HEK293T (cell line): ENCODE measurements around the gene MLNR.

Experiments
- BHLHE40 ChIP-seq: fragments of 450-650 bp; IDR thresholded peaks from 2 replicates; pipeline ENCODE4 v1.6.1; 2016; ENCODE audit warnings: mild to moderate bottlenecking, moderate library complexity, borderline replicate concordance
- CTBP1 ChIP-seq: fragments of 450-650 bp; IDR thresholded peaks from 2 replicates; pipeline ENCODE4 v1.6.1; 2016; ENCODE audit warnings: borderline replicate concordance
- ELF4 ChIP-seq: fragments of 450-650 bp; IDR thresholded peaks from 2 replicates; pipeline ENCODE4 v1.6.1; 2017; ENCODE audit warnings: antibody characterized with exemption
- FOXA1 ChIP-seq: fragments of 450-650 bp; IDR thresholded peaks from 2 replicates; pipeline ENCODE4 v1.6.1; 2016; ENCODE audit warnings: mild to moderate bottlenecking
- FOXK2 ChIP-seq: fragments of 450-650 bp; IDR thresholded peaks from 2 replicates; pipeline ENCODE4 v1.6.1; 2016; ENCODE audit warnings: mild to moderate bottlenecking
- FOXM1 ChIP-seq: fragments of 450-650 bp; IDR thresholded peaks from 2 replicates; pipeline ENCODE4 v1.6.1; 2017; ENCODE audit warnings: mild to moderate bottlenecking, borderline replicate concordance
- HDGF ChIP-seq: fragments of 450-650 bp; IDR thresholded peaks from 2 replicates; pipeline ENCODE4 v1.6.1; 2017; ENCODE audit warnings: antibody characterized with exemption, borderline replicate concordance
- LEF1 ChIP-seq: fragments of 450-650 bp; IDR thresholded peaks from 2 replicates; pipeline ENCODE4 v1.6.1; 2017; ENCODE audit warnings: mild to moderate bottlenecking, borderline replicate concordance
- SP1 ChIP-seq: fragments of 450-650 bp; IDR thresholded peaks from 2 replicates; pipeline ENCODE4 v1.6.1; 2017
- SUZ12 ChIP-seq: fragments of 450-650 bp; IDR thresholded peaks from 2 replicates; pipeline ENCODE4 v1.6.1; 2016; ENCODE audit warnings: mild to moderate bottlenecking
- TARDBP ChIP-seq: fragments of 450-650 bp; IDR thresholded peaks from 2 replicates; pipeline ENCODE4 v1.6.1; 2016
- ZNF384 ChIP-seq: fragments of 450-650 bp; IDR thresholded peaks from 2 replicates; pipeline ENCODE4 v1.6.1; 2016

DNA sequence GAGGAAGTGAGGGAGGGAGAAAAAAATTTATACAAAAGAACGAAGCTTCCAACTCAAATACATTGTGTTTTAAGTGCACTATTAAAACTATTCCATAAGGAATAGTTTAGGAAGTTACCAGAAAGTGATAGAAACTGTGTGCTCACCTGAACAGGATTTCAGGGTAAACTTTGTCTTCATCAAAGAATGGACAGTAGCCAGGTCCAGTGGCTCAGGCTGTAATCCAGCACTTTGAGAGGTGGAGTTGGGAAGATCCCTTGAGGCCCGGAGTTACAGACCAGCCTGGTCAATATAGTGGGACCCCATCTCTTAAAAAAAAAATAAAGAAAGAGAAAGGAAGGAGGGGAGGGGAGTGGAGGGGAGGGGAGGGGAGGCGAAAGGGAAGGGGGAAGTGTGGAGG, 14.6 kb downstream of the MLNR start:
- TF ChIP-seq TARDBP (no peak), FOXM1 (no peak), ELF4 (no peak), BHLHE40 (no peak), SUZ12 (no peak), LEF1 (no peak), ZNF384 (no peak), HDGF (no peak), SP1 (no peak), CTBP1 (no peak), FOXK2 (no peak), FOXA1 (no peak)
